ENCODE results near the gene PACSIN3. TPM values are rescaled to one million over a fixed set of nuclear protein-coding genes. Genes with fewer than 3 reads are reported as not detected.

PACSIN3 gene
- total RNA-seq, 1 donor = not detected

GRCh38 chr11:47184711-47185304 lies 1.4 kb downstream of the PACSIN3 start:
- Histone ChIP-seq H3K27me3 (ENCODE audit: insufficient read depth, low read length) (peaks cover 44% of the 10 kb centered on the region), H3K9me3 (ENCODE audit: low read depth, low read length) (no peaks in the 10 kb centered on the region), H3K4me3 (ENCODE audit: low read length) (no peak overlapping the region), H3K4me1 (ENCODE audit: insufficient read depth, low read length) (peaks cover 22% of the 10 kb centered on the region)

GRCh38 chr11:47183969-47184368 lies 2.3 kb downstream of the PACSIN3 start:
- H3K9me3 ChIP-seq (ENCODE audit: low read depth, low read length) = no peaks in the 10 kb centered on the region
- H3K4me3 ChIP-seq (ENCODE audit: low read length) = no peak overlapping the region
- H3K4me1 ChIP-seq (ENCODE audit: insufficient read depth, low read length) = peaks cover 22% of the 10 kb centered on the region
- peaks cover 44% of the 10 kb centered on the region for H3K27me3 ChIP-seq (ENCODE audit: insufficient read depth, low read length)

GRCh38 chr11:47183031-47183856 lies 3.0 kb downstream of the PACSIN3 start:
- H3K9me3 ChIP-seq (ENCODE audit: low read depth, low read length) = no peaks in the 10 kb centered on the region
- peaks cover 23% of the 10 kb centered on the region for H3K4me1 ChIP-seq (ENCODE audit: insufficient read depth, low read length)
- H3K4me3 ChIP-seq (ENCODE audit: low read length) = no peak overlapping the region
- peaks cover 41% of the 10 kb centered on the region for H3K27me3 ChIP-seq (ENCODE audit: insufficient read depth, low read length)

DNA sequence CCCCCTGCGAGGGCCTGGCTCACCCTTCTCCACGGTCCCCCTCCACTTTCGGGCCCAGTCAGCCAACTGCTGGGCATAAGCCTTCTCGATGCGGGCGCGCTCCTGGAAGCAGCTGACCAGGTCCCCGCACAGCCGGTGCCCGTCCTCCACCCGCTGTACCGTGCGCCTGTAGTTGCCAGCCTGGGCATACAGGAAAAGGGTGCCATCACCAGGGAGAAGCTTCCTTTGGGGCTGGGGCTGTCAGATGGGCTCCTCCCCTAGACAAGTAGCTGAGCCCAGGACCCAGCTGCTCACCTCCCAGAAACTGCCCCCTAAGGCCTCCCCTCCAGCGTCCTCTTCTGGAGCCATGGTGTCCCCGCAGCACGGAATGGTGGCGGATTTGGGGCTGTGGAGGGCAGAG lies 3.9 kb downstream of the PACSIN3 start:
- H3K9me3 ChIP-seq (ENCODE audit: low read depth, low read length) = no peaks in the 10 kb centered on the region
- no peak overlapping the region for H3K4me3 ChIP-seq (ENCODE audit: low read length)
- peaks cover 30% of the 10 kb centered on the region for H3K4me1 ChIP-seq (ENCODE audit: insufficient read depth, low read length)
- peaks cover 33% of the 10 kb centered on the region for H3K27me3 ChIP-seq (ENCODE audit: insufficient read depth, low read length)

DNA sequence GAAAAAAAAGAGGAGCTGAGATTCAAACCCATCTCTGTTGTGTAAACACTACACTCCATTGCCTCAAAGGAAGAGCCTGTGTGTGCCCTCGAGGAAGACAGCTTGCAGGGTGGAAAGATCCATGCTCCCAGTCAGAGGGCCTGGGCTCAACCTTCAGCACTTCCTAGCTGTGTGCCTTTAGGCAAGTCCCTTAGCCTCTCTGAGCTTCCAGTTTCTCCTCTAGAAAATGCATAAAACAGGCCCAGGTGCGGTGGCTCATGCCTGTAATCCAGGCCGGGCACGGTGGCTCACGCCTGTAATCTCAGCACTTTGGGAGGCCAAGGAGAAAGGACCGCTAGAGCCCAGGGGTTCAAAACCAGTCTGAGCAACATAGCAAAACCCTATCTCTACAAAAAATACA lies 5.0 kb downstream of the PACSIN3 start:
- Histone ChIP-seq H3K4me3 (ENCODE audit: low read length) (no peak overlapping the region), H3K9me3 (ENCODE audit: low read depth, low read length) (no peaks in the 10 kb centered on the region), H3K4me1 (ENCODE audit: insufficient read depth, low read length) (peaks cover 22% of the 10 kb centered on the region), H3K27me3 (ENCODE audit: insufficient read depth, low read length) (peaks cover 24% of the 10 kb centered on the region)

DNA sequence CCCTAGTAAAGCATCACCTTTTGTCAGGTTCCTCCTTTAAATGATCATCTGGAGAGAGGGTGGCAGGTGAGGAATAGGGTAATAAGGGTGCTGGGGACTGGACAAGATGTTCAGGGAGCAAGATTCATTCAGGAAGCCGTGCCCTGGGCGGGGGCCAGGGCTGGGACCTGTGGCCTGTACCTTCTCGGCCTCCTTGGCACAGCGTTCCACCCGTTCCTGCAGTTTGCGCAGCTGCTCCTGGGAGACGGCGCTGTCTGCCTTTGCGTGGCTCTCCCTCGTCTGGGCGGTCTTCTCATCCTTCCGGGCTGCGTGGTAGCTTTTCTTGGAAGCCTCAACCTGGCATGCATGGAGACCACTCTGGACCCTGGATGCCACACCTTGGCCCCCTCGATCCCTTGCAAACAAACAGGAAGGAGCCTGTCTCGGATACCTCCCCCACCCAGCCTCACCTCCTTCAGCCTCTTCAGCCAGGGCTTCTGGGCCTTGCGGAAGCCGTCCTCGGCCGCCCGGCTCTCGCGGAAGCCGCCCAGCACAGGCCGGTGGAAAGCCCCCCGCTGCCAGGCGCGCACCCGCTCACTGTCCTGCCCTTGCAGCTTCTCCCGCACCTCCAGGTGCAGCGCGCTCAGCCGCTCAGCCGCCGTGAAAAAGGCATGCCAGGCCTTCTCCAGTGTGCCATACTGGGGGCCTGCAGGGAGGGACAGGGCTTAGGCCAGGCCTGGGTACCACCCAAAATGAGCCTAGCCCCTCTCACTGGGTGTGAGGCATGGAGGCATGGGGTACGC lies 6.0 kb downstream of the PACSIN3 start:
- Histone ChIP-seq H3K4me1 (ENCODE audit: insufficient read depth, low read length) (peaks cover 25% of the 10 kb centered on the region), H3K27me3 (ENCODE audit: insufficient read depth, low read length) (peaks cover 18% of the 10 kb centered on the region), H3K4me3 (ENCODE audit: low read length) (no peak overlapping the region), H3K9me3 (ENCODE audit: low read depth, low read length) (no peaks in the 10 kb centered on the region)

DNA sequence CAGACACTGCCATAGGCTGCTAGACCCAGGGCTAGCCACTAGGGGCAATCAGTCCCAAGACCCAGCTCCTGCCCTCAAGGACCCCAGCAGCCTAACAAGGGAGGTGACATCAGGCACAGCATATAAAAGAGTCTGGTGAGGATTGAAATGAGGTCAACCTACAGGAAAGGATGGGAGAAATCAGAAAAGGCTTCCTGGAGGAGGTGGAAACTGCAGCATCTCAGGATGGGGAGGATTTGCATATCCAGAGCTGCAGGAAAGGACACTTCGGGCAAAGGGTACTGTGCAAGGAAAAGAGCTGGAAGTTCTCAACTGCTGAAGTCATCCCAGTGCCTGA lies 6.6 kb downstream of the PACSIN3 start:
- Histone ChIP-seq H3K27me3 (ENCODE audit: insufficient read depth, low read length) (peaks cover 12% of the 10 kb centered on the region), H3K9me3 (ENCODE audit: low read depth, low read length) (no peaks in the 10 kb centered on the region), H3K4me1 (ENCODE audit: insufficient read depth, low read length) (peaks cover 30% of the 10 kb centered on the region), H3K4me3 (ENCODE audit: low read length) (no peak overlapping the region)

DNA sequence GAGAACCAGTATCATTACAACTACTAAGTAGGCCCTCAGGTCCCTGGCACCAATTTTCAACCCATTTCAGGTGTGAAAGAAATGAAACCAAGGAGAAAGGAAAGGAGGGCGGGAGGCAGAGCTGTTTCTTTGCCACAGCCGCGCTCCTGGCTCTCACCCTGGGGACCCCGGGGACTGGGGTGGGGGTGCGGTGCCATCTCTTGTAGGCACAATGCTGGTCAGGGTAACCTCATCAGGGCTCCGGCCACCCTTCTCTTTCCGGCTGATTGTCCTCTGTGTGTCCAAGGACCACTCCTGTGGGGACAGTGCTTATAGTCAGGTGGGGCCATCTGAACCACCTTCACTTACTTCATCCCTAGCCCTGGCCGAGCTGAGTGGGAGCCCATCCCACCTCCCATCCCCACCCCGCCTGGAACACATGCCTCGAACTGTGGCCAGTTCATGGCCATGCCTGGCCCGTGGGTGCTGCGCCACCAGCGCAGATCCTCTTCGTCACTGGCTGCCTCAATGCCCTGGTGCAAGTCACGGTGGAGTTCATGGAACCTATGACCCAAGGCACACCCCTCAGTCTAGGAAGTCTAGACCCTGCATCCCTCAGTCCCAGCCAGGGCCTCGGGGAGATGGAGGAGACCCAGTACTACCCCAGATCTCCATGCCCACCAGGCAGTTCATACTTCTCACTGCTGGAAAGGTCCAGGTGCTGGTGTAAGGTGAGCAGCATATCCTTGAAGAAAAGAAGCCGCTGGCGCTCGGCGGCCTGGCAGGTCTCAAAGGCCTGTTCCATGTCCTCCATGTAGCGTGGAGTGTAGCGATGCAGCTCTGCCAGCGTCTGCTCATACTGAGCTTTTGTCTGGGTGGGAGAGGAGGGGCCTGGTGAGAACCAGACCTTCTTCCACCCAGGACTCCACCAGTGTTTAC lies 7.2 kb downstream of the PACSIN3 start:
- H3K27me3 ChIP-seq (ENCODE audit: insufficient read depth, low read length) = peaks cover 7% of the 10 kb centered on the region
- H3K4me1 ChIP-seq (ENCODE audit: insufficient read depth, low read length) = peaks cover 31% of the 10 kb centered on the region
- no peak overlapping the region for H3K4me3 ChIP-seq (ENCODE audit: low read length)
- no peaks in the 10 kb centered on the region for H3K9me3 ChIP-seq (ENCODE audit: low read depth, low read length)

DNA sequence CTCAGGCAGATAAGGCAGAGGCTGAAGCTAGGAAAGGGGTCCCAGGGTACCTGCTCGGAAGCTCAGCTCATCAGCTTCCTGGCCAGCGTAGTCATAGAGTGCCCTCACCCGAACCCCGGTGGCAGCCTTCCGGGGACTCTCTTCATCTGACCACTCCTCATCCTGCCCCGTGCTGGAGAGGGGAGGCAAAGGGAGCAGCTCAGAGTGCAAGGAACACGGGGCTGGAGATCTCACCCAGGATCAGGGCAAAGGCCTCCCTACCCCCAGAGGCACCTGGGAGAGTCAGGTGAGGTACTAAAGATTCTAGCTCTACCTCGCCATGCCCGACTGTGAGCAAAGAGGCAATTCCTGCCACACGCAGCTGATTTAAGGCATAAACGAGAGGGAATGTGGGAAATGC lies 7.9 kb downstream of the PACSIN3 start:
- H3K9me3 ChIP-seq (ENCODE audit: low read depth, low read length) = no peaks in the 10 kb centered on the region
- H3K27me3 ChIP-seq (ENCODE audit: insufficient read depth, low read length) = peaks cover under 1% of the 10 kb centered on the region
- no peak overlapping the region for H3K4me3 ChIP-seq (ENCODE audit: low read length)
- peaks cover 31% of the 10 kb centered on the region for H3K4me1 ChIP-seq (ENCODE audit: insufficient read depth, low read length)

DNA sequence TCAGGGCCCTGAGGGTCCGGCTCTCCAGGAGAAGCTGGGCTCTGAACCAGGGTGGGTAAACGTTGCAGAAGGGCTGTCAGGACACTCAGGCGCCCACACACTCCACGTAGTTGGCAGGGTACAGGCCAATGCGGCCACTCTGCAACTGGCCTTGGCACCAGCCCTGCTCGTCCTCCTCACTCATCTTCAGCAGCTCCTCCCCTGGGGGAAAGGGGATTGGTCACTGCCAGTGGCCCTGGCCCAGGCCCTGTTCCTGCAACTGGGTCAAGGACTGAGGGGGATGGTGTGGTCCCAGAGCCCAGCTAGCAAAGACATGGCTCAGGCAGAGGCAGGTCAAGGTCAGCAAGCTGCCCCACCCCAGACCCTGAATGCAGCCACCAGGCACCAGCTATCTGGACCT lies 8.4 kb downstream of the PACSIN3 start:
- no peak overlapping the region for H3K4me3 ChIP-seq (ENCODE audit: low read length)
- no peaks in the 10 kb centered on the region for H3K27me3 ChIP-seq (ENCODE audit: insufficient read depth, low read length)
- H3K9me3 ChIP-seq (ENCODE audit: low read depth, low read length) = no peaks in the 10 kb centered on the region
- peaks cover 36% of the 10 kb centered on the region for H3K4me1 ChIP-seq (ENCODE audit: insufficient read depth, low read length)

DNA sequence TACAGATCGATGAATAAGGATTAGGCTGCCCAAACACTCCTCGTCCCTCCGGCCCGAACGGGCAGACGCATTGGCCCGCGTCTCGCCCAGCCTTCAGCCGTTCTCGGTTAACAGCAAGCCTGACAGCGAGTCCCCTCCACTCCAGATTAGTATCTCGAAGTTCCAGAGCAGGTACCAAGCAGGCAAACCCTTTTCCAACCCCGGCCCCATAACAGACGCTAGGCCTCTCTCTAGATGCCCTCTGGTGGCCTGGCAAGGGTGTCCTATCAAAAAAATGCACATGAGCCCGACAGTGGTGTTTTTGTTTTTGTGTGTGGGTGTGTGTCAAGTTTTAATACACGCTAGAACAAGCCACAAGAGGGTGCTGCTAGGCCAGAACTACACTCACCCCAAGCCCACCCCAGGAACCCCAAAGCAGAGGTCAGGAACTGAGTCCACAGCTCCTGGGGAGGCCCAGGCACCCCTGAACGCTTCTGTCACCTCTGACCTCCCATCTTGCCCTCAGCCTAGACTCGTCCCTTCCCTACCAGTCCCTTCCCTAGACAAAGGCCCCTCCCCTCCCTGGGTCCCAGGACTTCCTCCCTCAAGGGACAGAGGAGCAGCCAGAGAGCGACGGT lies 8.9 kb downstream of the PACSIN3 start:
- Histone ChIP-seq H3K4me3 (ENCODE audit: low read length) (peak overlapping the region; percentile 99), H3K9me3 (ENCODE audit: low read depth, low read length) (no peaks in the 10 kb centered on the region), H3K27me3 (ENCODE audit: insufficient read depth, low read length) (no peaks in the 10 kb centered on the region), H3K4me1 (ENCODE audit: insufficient read depth, low read length) (peaks cover 36% of the 10 kb centered on the region)

GRCh38 chr11:47176328-47177228 lies 9.7 kb downstream of the PACSIN3 start, which contains the start of gene ARFGAP2:
TSS of gene ARFGAP2 (minus strand) at chr11:47176879. CDS start at chr11:47176853, 26 bp downstream.
- Histone ChIP-seq H3K9me3 (ENCODE audit: low read depth, low read length) (no peaks in the 10 kb centered on the region), H3K4me3 (ENCODE audit: low read length) (peak within 1 kb of the TSS; percentile 99), H3K27me3 (ENCODE audit: insufficient read depth, low read length) (no peaks in the 10 kb centered on the region), H3K4me1 (ENCODE audit: insufficient read depth, low read length) (peaks cover 36% of the 10 kb centered on the region)

DNA sequence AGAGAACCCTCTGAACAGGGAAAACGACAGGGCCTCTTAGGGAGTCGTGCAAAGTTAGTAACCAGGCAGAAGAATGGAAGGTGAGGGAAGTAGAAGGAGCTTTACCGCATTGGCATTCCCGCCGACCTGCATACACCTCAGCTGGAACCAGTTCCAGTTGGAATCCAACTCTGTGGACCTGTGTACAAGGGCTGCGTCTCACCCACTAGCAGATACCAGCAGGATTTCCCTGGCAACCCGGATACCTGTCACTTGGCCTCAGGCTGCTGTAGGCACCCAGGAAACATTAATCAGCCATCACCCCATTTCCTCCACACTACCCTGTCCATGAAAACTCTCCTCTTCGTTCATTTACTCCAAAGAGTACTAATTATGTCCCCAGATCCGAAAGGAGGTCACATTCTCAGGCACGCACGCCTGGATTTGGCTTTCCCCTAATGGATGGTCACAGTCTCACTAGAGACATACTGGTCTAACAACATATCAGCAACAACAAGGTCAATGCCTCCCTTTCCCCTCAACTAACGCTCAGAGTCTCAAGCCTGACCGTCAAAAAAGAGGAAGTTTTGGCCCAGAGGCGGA lies 10.4 kb downstream of the PACSIN3 start:
- Histone ChIP-seq H3K4me1 (ENCODE audit: insufficient read depth, low read length) (peaks cover 36% of the 10 kb centered on the region), H3K9me3 (ENCODE audit: low read depth, low read length) (no peaks in the 10 kb centered on the region), H3K27me3 (ENCODE audit: insufficient read depth, low read length) (no peaks in the 10 kb centered on the region), H3K4me3 (ENCODE audit: low read length) (peak overlapping the region; percentile 99)
